NAMALWA (cell line): Measurements from ENCODE around the gene SP2.

Experiments
- DNase-seq: peaks from one replicate; pipeline ENCODE4 v3.0.0-alpha.2; 2015; ENCODE audit warnings: low spot score

The SP2 gene

DNA sequence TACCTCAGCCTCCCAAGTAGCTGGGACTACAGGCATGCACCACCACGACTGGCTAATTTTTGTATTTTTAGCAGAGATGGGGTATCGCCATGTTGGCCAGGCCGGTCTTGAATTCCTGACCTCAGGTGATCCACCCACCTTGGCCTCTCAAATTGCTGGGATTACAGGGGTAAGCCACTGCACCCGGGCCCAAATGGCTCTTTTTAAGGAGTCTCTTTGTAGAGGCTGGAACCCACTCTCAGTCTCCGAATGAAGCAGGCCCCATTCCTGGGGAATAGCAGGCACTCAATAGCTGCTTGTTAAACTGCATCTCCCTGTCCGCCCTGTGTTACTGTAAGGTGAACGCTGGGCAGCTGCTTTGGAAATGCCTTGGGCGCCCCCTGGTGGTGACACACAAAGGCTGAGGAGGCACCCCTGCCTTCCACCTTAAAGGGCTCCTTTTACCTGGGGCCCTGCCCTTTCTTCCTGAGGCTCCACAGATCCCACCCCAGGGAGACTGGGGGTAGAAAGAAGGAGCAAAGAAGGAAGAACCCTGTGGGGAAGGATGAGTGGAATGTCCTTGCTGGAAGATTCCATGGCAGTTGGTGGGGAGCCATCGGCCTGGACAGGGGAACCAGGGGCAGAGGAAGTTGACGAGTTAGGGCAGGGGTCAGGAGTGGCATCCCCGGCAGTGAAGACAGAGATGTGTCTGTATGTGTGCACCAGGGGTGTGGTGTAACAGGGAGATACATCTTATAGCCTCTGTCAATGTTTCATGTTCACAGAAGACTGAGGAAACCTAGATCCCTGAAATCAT, 6.1 kb upstream of the SP2 start:
- DNase-seq, result peak; percentile 87

DNA sequence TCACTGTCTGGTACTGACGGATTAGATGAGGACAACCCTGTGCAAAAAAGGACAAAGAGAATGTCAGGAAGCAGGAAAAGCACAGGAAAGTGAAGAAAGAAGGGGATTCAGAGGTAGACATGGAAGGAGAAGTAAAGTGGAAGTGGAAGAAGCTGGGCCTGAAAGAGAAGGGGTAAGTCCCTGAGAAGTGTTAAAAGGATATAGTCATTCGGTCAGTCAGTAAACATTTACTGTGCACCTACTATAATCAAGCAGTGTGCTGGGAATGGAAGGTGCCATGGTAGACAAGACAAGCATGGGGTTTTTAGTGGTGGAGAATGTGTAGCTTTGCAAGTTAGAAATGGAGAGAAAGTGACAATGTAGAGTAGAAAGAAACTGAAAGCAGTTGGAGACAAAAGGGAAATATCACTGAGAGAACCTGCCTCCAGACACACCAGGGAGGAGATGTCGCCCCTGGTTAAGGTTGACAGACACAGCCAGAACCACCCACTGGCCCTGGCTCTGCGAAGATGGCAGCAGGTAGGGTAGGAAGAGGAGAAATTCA, 4.4 kb upstream of the SP2 start:
- no peak for DNase-seq

DNA sequence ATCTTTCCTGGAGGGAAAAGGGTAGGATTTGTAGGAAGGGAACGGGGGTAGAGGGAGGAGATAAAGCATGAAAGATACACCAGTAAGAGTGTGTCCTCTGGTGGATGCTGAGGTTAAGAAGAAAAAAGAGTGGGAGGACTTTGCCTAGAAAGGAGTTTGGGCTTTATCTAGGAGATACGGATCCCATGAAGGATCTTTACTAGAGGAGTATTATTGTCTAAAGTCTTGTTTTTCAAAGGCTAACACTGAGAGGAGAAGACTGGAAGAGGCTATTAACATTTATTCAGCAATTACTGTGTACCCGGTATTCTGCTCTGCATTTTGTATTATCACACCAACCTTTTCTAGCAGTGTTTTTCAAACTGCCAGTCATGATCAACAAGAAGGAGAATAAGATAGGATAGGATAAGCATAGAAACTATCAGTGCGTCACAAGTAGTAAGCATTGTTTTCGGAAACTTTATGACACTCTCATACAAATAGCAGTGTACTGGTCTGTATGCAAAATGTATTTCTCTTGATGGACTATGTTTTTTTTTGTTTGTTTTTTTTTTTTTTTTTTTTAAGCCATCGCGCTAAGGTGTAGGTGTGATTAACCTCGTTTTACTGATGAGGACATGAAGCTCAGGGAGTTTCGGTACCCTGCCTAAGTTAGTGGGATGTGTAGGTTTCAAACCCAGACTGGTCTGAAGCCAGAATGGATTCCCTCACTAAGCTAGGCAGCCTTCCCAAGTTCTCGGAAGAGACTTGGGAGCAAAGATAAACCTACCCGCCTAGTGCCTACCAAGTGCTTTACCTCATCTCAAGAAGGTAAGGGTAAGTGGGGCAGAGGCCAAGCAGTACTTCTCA, 1.3 kb upstream of the SP2 start:
- no peak for DNase-seq

DNA sequence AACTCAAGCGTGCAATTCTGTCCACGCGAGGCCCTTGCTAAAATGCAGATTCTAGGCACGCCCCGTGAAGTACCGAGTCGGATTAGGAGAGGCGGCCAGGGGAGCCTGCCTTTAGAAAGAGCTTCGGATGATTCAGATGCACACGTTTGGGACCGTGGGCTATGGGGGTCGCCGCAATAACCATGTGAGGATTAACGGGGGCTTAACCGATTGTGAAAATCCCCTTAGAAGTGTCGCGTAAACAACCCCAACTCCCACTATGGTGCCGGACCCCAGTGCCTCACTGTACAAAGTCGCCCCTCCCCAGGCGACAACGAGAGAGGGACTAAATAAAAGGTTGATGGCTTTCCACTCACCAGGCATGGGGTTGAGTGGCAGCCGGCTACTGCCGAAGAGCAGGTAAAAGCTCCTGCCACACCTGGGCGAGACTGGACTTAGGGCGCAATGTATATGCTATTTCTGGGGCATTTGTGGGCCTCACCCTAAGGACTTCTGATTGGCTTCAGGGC, 635 bp upstream of the SP2 start:
- DNase-seq, result no peak

DNA sequence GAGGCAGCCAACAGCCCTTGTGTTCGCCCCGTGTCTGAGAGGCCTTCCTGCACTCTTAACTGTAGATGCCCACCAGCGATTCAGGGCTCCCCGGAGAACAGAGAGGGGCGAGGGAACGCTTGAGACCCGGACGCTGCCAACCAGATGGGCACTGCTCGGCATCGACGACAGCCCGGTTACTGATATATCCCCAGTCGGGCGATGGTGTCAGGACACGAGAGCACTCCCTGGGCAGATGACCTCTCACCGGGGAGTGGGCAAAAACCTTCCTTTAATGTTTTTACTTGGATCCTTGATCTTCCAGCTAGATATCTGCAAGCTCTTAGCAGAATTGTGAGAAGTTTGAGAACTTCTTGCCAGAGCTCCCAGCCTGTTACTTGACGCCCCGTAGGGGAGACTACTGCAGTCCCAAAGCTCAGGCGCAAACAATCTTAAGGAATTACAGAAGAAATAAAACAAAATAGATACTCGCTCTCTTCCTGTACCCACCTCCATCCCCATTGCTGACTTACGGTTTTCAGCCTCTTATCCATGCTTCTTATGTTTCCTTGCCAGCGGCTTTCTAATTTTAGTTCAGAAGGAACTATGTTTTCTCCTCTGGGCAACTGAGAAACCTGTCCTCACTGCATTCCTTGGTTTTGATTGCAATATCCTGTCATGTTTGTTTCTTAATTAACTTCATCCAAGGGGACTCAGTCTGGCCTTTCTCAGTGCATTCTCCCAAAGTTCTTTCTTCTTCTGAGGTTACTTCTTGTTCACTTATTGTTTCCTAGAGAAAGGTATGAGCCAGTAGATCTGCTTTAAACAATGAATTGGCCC, 845 bp downstream of the SP2 start:
- DNase-seq, result no peak

DNA sequence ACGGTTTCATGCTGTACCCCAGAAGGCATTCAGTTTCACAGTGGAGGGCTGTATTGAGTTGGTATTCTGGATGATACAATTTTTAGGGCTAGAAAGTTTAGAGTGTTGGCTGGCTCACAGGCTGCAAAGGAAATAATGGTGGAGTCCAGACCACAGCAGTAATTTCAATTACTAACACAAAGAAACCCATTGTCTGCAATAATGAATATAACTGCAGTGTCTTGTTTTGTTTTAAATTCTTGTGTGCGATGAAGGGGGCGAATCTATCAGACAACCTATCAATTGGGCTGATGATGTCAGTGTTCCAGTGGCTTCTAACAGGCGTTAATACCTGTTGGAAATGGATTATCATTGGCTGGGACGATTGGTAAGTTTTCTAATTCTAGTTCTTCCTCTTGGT, 1.5 kb downstream of the SP2 start:
- DNase-seq, result no peak

DNA sequence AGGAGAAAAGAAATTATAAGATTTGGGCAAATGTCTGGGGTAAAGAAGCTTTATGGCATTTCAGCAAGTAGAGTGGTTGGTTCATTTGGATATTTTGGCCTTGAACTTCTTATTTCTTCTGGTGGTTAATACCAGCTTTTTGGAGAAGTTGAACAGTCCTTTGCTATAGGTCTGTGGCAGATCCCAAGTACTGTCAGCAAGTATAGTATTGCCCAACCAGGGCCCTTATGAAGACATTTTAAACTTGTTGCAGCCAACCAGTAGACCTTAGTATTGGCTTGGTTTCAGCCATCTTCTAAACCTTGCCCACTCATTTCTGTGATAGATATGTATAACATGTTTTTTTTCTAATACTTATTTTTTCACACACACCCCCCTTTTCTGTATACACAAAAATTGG, 2.2 kb downstream of the SP2 start:
- DNase-seq, result no peak

DNA sequence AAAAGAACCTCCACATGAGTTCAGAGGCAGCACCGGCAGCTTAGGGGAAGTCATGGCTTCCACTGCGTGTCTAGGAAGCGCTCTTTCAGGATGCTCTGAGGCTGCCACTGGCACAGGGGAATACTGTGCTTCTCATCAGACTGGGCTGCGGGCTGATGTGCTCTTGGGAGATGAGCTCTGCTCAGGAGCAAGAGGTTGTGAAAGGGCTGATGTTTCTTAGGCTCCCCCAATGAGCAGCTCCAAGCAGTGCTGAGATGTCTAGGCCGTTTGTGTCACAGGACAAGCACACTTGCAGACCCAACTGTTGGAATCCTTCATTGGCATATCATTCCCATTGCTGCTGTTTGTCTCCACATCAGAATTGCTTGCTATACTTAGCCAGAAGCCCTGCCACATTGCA, 3.6 kb downstream of the SP2 start:
- DNase-seq, result no peak

DNA sequence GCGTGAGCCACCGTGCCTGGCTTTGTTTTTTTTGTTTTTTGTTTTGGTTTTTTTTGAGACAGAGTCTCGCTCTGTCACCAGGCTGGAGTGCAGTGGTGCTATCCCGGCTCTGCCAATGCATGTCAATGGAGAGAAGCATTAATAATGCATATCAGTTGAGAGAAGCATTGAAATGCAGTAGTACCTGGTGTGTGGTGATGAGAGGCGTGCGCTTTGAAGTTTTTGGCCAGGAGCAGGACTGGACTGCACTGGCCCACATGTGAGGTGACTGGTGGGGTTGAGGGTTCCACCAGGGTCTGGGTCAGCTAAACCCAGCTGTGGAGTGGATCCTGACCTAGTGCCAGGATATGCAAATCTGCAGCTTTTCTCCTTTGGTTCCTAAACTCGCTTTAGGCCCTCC, 5.4 kb downstream of the SP2 start:
- DNase-seq, result no peak

DNA sequence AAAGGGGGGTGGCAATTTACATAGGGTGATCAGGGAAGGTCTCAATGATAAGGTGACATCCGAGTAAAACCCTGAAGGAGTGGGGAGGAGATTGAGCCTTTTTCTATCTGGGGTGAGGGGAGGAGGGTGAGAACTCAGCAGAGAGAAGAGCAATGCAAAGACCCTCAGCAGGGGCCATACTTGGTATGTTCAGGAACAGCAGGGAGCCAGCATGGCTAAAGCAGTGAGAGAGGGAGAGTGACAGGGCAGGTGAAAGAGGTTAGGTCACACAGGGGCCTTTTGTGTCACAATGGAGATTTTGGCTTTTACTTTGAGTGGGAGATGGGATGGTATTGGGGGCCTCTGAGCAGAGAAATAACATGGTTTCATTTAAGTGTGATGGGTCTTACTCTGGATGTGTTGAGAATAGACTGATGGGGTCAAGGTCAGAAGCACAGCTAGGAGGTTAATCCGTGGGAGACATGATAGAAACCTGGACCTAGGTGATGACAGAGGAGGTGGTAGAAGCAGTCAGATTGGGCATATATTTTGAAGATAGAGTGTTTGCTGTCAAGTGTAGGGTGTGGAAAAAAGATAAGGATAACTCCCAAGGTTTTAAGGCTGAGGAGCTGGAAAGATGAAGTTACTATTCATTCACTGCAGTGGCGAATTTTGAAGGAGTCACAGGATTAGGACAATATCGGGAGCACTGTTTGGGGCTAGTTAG, 6.2 kb downstream of the SP2 start:
- DNase-seq, result no peak

DNA sequence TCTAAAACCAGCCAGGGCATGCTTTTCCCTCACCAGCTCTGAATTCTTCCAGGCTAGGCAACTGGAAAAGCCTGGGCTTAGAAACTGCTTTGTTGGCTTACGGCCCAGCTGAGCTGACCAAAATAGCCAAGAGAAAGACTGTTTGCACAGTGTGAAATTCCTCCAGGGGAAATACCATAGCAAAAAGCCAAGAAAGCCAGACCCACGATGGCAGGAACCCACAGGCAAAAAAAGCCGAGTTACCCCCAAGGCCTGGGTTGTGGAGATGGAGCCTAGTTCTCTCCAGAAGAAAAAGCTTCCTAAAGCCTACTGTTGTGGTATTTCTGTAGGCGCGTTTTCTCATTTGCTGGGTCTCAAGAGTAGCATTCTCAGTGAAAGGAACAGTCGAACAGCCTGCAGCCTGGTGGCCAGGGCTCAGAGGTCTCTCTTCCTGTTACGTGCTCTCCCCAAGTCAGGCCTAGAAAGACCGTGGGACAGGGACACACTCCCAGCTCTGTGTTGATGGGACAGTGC, 9.2 kb downstream of the SP2 start:
- no peak for DNase-seq

DNA sequence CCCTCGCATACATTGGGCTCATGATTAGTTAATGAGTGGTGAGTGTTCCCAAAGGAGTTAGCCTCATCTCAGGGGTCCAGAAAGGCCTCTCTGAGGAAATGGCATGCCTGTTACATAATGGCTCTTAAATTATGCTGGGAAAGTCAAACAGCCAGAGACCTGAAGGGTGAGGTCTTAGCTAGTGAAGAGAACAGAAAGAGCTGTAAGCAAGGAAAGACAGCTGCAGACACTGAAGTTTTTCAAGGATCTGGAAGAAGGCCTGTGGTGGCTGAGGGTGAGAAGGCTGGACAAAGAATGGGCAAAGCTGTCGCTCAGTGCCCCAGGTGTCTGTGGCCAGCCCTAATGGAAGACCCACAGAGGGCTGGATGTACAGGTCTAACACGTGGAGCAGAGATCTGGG, 10.4 kb downstream of the SP2 start:
- no peak for DNase-seq

DNA sequence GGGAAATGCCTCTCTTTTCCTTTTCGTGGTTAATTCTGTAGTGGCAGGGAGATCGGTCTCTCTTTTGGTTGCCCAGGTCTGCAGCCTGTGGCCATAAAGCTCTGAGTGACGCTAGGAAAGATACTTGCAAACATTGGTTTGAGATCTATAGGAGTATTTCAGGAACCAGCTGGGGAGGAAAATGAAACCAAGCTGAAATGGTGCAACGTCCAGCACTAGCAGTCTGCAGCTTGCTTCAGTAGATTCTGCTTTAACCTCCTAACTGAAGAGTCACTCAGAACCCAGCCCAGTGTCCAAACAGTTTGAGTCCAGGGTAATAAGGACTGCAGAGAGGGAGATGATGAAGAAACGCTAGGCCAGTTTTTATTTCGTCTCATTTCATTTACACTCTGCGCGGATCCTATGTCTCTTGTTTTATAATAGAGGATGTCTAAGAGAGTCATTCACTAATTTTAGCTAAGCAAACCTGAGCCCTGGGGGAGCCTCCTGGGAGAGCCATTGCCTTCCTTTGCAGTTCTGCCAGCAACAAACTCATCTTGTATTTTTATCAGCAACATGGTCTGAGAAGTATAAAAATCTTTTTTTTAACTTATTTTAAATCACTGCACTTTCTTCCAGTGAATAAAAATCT, 12.0 kb downstream of the SP2 start:
- DNase-seq, result no peak

DNA sequence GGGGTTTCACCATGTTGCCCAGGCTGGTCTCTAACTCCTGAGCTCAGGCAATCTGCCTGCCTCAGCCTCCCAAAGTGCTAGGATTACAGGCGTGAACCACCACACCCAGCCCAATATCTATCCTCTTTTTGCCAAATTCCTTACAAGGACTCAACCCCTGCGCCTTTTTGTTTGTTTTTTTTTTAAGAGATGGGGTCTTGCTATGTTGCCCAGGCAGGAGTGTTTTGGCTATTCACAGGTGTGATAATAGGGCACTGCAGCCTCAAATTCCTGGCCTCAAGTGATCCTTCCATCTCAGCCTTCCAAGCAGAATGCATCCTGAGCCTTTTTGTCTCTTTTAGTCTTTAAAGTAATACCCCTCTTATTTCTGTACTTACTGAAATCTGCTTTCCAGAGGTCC, 17.0 kb downstream of the SP2 start:
- DNase-seq, result no peak

DNA sequence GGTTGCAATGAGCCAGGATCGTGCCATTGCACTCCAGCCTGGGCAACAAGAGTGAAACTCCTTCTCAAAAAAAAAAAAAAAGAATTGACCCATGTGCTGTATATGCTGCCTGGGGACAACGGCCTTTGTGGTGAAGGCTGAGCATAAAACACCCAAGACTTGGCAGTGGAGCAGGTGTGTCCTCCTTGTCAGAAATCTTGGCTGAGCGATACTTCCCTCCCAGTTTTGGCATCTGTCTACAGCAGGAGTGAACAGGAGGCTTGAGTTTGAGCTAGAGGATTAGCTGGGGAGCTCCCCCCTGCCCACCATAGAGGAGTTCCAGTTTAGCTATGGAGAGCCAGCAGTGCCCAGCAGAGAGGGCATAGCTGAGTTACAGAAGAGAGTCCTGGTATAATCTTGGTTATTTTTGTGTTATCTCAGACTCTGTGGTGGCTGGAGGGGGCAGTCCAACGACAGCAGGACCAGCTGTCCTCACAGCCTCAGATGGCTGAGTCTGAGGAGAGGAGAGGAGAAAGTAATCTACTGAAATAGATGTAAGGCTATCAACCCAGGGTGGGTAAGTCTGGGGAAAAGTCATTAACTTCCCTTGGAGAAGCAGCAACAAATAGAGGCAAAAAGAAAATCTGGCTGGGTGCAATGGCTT, 18.4 kb downstream of the SP2 start:
- DNase-seq, result no peak

DNA sequence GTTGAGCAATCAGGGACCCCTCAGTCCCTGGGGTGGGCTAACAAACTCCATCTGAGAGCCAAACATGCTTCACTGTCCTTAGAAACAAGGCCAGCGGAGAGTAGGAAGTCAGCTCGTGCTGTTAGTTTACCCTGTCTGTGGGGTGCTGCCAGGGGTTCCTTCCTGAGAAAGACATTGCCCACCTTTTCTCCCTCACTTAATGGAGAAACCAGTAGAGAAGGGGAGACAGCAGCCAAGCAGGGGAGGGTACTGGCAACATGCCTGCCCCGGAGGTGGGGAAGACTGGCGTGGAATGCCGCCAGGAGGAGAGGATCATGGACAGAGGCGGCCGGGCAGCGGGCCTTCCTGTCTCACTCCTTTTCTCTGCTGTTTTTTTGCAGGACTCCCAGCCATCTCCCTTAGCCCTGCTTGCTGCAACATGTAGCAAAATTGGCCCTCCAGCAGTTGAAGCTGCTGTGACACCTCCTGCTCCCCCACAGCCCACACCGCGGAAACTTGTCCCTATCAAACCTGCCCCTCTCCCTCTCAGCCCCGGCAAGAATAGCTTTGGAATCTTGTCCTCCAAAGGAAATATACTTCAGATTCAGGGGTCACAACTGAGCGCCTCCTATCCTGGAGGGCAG, 19.9 kb downstream of the SP2 start:
- no peak for DNase-seq

DNA sequence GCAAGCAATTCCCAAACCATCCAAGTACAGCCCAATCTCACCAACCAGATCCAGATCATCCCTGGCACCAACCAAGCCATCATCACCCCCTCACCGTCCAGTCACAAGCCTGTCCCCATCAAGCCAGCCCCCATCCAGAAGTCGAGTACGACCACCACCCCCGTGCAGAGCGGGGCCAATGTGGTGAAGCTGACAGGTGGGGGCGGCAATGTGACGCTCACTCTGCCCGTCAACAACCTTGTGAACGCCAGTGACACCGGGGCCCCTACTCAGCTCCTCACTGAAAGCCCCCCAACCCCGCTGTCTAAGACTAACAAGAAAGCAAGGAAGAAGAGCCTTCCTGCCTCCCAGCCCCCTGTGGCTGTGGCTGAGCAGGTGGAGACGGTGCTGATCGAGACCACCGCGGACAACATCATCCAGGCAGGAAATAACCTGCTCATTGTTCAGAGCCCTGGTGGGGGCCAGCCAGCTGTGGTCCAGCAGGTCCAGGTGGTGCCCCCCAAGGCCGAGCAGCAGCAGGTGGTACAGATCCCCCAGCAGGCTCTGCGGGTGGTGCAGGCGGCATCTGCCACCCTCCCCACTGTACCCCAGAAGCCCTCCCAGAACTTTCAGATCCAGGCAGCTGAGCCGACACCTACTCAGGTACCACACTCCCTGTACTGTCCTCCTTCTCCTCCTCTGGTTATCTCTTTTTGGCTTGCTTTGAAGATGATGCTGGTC, 20.6 kb downstream of the SP2 start:
- DNase-seq, result no peak

DNA sequence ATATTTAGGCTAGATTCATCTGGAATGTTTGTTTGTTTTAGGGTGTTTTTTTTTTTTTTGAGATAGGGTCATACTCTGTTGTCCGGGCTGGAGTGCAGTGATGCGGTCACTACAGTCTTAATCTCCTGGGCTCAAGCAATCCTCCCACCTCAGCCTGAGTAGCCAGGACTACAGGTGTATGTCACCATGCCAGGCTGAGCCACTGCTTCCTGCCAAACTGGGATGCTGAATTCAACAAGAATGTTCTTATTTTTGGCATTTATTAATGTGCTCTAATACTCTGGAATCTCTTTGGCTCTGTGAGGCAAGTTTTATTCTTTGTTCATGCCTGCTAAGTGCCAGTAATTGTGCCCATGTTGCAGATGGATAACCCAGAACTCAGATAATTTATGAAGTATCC, 21.5 kb downstream of the SP2 start:
- no peak for DNase-seq

DNA sequence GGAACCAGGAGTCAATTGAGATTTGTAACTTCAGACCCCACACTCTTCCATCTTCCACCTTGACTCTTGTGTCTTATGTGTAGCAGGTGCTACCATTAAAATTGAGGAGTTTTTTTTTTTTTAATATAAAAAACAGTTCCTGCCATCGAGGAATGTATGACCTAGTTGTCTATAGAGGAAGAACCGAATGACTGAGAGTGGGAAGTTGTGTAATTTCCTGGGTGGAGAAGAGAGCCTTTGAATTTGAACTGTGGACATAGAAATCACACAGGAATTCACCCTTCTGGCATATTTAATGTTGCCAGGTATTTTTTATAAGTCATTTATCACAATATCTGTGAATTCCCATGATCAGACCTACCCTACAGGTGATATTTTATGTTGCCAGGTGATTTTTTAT, 22.0 kb downstream of the SP2 start:
- no peak for DNase-seq
